SH-SY5Y (cell line): ENCODE measurements around the gene PPP2R2C.

Experiments
- GATA2 ChIP-seq: IDR thresholded peaks from 2 replicates; pipeline ENCODE4 v1.6.1; 2011; ENCODE audit warnings: mild to moderate bottlenecking, low read depth, low read length
- GATA3 ChIP-seq: IDR thresholded peaks from 2 replicates; pipeline ENCODE4 v1.6.1; 2011; ENCODE audit warnings: low read depth, mild to moderate bottlenecking, low read length, moderate library complexity

DNA sequence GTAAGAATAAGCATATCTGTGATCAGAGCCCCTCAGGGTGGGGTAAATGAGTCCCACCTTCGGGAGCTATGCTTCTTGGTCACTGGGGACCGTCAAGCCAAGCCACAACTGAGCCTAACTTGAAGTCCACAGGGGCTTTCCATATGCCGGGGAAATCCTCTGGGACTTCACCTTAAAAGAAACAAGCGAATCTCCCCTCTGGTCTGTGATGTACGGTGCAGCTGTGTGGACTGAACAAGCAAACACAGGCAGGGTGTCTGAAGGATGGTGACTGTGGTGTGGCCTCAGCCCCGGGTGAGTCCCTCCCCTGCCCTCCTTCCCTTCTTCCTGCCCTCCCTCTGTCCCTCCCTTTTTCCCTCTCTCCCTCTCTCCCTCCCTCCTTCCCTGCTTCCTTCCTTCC lies 29.7 kb upstream of the PPP2R2C start:
- no peak for TF ChIP-seq GATA2
- no peak for TF ChIP-seq GATA3
